Measurements from ENCODE around the gene EMILIN1.

DNA sequence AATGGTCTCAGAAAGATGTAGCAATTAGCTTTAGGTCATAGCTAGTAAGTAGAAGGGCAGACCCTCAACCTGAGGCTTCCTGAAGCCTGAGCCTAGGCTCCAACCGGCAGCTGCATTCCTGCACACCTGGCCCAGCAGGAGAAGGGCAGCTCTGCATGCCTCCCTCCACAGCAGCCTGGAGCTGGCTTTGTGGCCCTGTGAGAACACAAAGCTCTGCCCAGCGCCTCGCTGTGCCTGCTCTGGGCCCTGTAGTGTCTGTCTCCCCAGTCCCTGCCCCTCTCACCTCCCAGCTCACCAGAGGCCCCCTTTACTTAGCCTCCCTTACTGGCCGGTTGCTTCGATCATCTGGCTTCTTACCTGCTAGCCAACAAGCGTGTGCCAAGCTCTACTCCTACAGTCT is 39.0 kb upstream of the EMILIN1 start:
- TF ChIP-seq EZH2phosphoT487 (IDR thresholded peaks at IDR 0.05; ENCODE audit: borderline replicate concordance, low read length) (no peak), CTCF (IDR thresholded peaks at IDR 0.05; ENCODE audit: low read depth, low read length, poor library complexity, severe bottlenecking) (no peak)
